Lung (tissue), 12 donors: ENCODE results near the gene FRS2. TPM values are rescaled to one million over a fixed set of nuclear protein-coding genes. Genes with fewer than 3 reads are reported as not detected.

Source experiments
- ATAC-seq: fragments of 200-7000 bp; cut with Tn5 transposase; one replicate; pipeline ENCODE4 v1.9.1; 2020; ENCODE audit warnings: moderate number of reproducible peaks; ENCODE audit not compliant: insufficient read depth, low FRiP score
- DNase-seq, 3 donors: peaks; one replicate each; pipeline ENCODE4 v3.0.0-alpha.2; 2013 to 2017
- H3K27ac ChIP-seq, 2 donors: one replicate each; pipeline ENCODE4 v1.5.1; 2013; ENCODE audit warnings: mild to moderate bottlenecking in 2 of 2, moderate library complexity in 2 of 2, control low read depth in 1 of 2, inconsistent platforms in 1 of 2, low read depth in 1 of 2, low read length in 1 of 2
- H3K27me3 ChIP-seq, 3 donors: one replicate each; pipeline ENCODE4 v1.5.1; 2013; ENCODE audit warnings: low read length in 2 of 3; ENCODE audit not compliant: control insufficient read depth in 3 of 3, insufficient read depth in 3 of 3
- H3K36me3 ChIP-seq, 4 donors: one replicate each; pipeline ENCODE4 v1.5.1; 2013; ENCODE audit warnings: low read length in 4 of 4, mild to moderate bottlenecking in 1 of 4, moderate library complexity in 1 of 4; ENCODE audit not compliant: control insufficient read depth in 4 of 4, insufficient read depth in 4 of 4
- H3K4me1 ChIP-seq, 5 donors: one replicate each; pipeline ENCODE4 v1.5.1; 2013; ENCODE audit warnings: low read length in 5 of 5, mild to moderate bottlenecking in 2 of 5, moderate library complexity in 1 of 5; ENCODE audit not compliant: control insufficient read depth in 5 of 5, insufficient read depth in 5 of 5
- H3K4me3 ChIP-seq: one replicate; pipeline ENCODE4 v1.5.1; 2013; ENCODE audit warnings: mild to moderate bottlenecking, control low read depth, moderate library complexity
- H3K9ac ChIP-seq, 2 donors: one replicate each; pipeline ENCODE4 v1.5.1; 2013; ENCODE audit warnings: low read length in 2 of 2, control low read depth in 1 of 2; ENCODE audit not compliant: insufficient read depth in 1 of 2
- H3K9me3 ChIP-seq, 4 donors: one replicate each; pipeline ENCODE4 v1.5.1; 2013; ENCODE audit warnings: low read length in 3 of 4, mild to moderate bottlenecking in 1 of 4, moderate library complexity in 1 of 4; ENCODE audit not compliant: control insufficient read depth in 4 of 4, insufficient read depth in 3 of 4
- WGBS, 2 donors: extraction: QIAGEN DNeasy Blood & Tissue Kit; methylation state at CpG; one replicate each; pipeline ENCODE4 v1.1.7; 2013; 5-methylcytosine and 5-hydroxymethylcytosine counted together
- polyA plus RNA-seq, 2 donors: library from polyadenylated mRNA; stranded (reverse); fragments of 200-250 nt; gene quantifications; one replicate each; pipeline ENCODE4 v1.2.1, GENCODE V29; 2013
- total RNA-seq, 2 donors: library from RNA; depleted of rRNA in 1 of 2; stranded (reverse); fragments of >200 nt in 1 of 2; gene quantifications; one replicate each; pipeline ENCODE4 v1.2.1, GENCODE V29; 2014 to 2021
- TF ChIP-seq, protein P1 (sequence below): IDR thresholded peaks from 2 replicates; pipeline ENCODE4 v1.5.1; 2012; ENCODE audit warnings: mild to moderate bottlenecking; ENCODE audit errors: control extremely low read depth, extremely low read depth
- donor health status: control.
- donor health status: control.
- donor health status: Bipolar disorder and iron deficiency.
- donor health status: healthy.
- donor health status: DM: yes; HTN: yes; CAD: no.

FRS2 gene
- total and polyA plus RNA-seq, 4 donors = 4.7 to 66.7 (median 20.1) TPM

DNA sequence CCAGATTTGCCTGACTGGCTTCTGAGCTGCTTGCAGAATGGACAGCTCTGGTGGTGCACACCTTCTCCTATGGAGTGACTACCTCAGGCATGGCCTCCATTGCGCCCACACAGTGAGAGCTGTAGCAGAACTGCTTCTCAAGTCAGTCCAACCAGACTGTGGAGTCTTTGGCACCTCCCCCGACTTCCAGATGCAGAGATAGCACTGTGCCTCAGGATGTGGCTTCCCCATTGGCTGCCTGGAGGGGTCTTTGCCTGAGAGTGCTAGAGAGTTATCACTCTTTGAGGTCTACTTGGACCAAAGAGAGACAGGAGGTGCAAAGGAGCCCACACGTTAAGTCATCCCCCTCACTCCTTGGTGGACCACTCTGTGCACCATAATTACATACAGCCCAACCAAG, 44.8 kb upstream of the FRS2 start:
- ATAC-seq (no peak), DNase-seq (no peak)
- Histone ChIP-seq H3K4me3 (no peak overlapping the region), H3K27ac (no peak overlapping the region), H3K4me1 (no peaks in the 10 kb centered on the region), H3K27me3 (no peaks in the 10 kb centered on the region), H3K9me3 (no peaks in the 10 kb centered on the region), H3K9ac (no peak overlapping the region), H3K36me3 (no peaks in the 10 kb centered on the region)
- TF ChIP-seq, protein P1, sequence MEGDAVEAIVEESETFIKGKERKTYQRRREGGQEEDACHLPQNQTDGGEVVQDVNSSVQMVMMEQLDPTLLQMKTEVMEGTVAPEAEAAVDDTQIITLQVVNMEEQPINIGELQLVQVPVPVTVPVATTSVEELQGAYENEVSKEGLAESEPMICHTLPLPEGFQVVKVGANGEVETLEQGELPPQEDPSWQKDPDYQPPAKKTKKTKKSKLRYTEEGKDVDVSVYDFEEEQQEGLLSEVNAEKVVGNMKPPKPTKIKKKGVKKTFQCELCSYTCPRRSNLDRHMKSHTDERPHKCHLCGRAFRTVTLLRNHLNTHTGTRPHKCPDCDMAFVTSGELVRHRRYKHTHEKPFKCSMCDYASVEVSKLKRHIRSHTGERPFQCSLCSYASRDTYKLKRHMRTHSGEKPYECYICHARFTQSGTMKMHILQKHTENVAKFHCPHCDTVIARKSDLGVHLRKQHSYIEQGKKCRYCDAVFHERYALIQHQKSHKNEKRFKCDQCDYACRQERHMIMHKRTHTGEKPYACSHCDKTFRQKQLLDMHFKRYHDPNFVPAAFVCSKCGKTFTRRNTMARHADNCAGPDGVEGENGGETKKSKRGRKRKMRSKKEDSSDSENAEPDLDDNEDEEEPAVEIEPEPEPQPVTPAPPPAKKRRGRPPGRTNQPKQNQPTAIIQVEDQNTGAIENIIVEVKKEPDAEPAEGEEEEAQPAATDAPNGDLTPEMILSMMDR = no peak
- WGBS, 2 donors = 91 to 95% methylated on average over 3 of the region's 3 CpGs

DNA sequence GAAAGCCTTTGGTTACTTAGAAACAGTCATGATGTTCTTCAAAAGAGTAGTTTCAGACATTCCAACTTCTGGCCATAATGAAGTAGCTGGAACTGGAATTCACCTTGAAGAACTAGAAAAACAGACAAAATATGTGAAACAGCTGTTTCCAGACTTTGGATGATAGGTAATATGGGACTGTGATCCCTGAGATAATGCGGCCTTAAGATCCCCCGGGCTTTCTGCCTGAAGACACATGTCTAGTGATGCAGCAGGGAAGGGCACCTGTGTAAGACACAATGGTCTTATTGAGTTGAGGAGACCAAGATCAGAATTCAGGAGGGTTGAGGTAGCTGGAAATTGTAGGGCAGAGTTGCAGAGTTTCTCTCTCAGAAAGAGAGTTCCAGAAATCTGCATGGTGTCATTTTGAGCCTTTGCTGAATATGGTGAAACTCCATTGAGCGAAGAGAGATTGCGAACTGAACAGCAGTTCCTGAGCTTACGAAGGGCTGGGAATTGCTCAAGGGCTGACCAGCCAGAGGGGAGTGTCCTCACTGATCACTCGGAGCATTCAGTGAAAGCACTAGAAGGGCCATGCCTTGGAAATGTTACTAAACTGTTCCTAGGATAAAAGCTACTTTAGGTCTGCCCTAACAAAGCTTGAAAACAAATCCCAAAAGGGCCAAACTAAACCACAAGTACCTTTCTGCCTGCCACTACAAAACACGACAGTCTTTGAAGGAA, 41.7 kb upstream of the FRS2 start:
- ATAC-seq = no peak
- TF ChIP-seq, protein P1 = no peak
- 64 to 82% methylated on average over 7 of the region's 7 CpGs for WGBS, 2 donors

DNA sequence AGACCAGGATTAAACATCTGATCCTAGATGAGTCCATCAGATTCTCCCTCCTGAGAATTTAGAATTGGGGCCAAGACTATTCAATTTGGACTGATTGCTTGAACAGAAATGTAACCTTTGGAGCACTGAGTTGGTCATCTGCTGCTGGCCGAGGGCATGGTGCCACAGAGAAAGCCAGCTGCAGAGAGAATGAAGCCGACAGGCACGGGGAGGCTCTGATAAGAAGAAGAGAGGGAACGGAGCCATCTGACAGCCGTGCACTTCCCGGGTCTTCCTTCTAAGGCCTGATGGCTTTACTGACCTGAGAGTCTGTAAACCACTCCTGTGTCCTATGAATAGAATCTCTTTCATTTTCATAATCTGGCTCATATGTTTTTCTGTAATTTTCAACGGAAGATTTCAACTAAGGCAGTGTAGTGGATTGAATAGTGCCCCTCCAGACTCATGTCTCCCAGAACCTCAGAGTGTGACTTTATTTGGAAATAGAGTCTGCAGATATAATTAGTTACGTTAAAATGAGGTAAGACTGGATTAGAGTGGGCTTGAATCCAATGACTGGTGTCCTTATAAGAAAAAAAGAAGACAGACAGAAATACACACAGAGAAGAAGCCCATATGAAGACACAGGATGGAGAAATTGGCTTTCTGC, 39.1 kb upstream of the FRS2 start:
- DNase-seq (no peak), ATAC-seq (no peak)
- TF ChIP-seq, protein P1 = no peak
- H3K4me3 ChIP-seq = no peak overlapping the region
- peak overlapping the region; percentile 24 to 48 for H3K27ac ChIP-seq
- H3K27me3 ChIP-seq = no peaks in the 10 kb centered on the region
- WGBS, 2 donors = 78 to 90% methylated on average over 8 of the region's 8 CpGs
- no peaks in the 10 kb centered on the region for H3K36me3 ChIP-seq
- H3K9me3 ChIP-seq = no peaks in the 10 kb centered on the region
- peaks cover 0 to 4% (median 0%) of the 10 kb centered on the region in 5 donors for H3K4me1 ChIP-seq
- H3K9ac ChIP-seq = no peak overlapping the region

More for the DNA sequence above, 41.7 kb upstream of the FRS2 start:
- no peak overlapping the region for H3K4me3 ChIP-seq
- no peaks in the 10 kb centered on the region for H3K36me3 ChIP-seq
- H3K4me1 ChIP-seq = peaks cover 0 to 4% (median 0%) of the 10 kb centered on the region in 5 donors
- no peaks in the 10 kb centered on the region for H3K27me3 ChIP-seq
- no peak overlapping the region for H3K9ac ChIP-seq
- H3K9me3 ChIP-seq = no peaks in the 10 kb centered on the region
- no peak overlapping the region for H3K27ac ChIP-seq
- DNase-seq = no peak
